HL-60/S4 (cell line): ENCODE measurements around the gene RAB1A.
"Not testable (repeated sequence)": the region's sequence is repeated elsewhere in the genome, so short reads cannot be mapped to it uniquely, and the experiment has no call there.

Source experiments
- in situ Hi-C: fragments of 300-500 bp; cut with MboI; formaldehyde crosslinking; loops from 2 replicates; pipeline ENCODE4 v1.14.3; 2022; ENCODE audit warnings: low sequenced_read_pairs

The RAB1A gene

GRCh38 chr2:65137197-65137775, 7.4 kb upstream of the RAB1A start:
- in situ Hi-C loops, result no loop called here

- in situ Hi-C loops, result no loop called here
Observed at GRCh38 chr2:65136253-65136652, 6.3 kb upstream of the RAB1A start.

GRCh38 chr2:65134158-65134557, 4.3 kb upstream of the RAB1A start:
- in situ Hi-C loops, result no loop called here

- in situ Hi-C loops, result no loop called here
Observed at GRCh38 chr2:65133626-65134025, 3.7 kb upstream of the RAB1A start.

- in situ Hi-C loops, result not testable (repeated sequence)
Observed at GRCh38 chr2:65132930-65133329, 3.0 kb upstream of the RAB1A start.

- in situ Hi-C loops, result no loop called here
Observed at GRCh38 chr2:65130664-65131175, 814 bp upstream of the RAB1A start.

- in situ Hi-C loops, result no loop called here
Observed at GRCh38 chr2:65129286-65129825, 550 bp downstream of the RAB1A start.

- in situ Hi-C loops, result no loop called here
Observed at GRCh38 chr2:65128297-65129190, 1.4 kb downstream of the RAB1A start.

- in situ Hi-C loops, result not testable (repeated sequence)
Observed at GRCh38 chr2:65125457-65125856, 4.4 kb downstream of the RAB1A start.

GRCh38 chr2:65122313-65122712, 7.6 kb downstream of the RAB1A start:
- in situ Hi-C loops, result no loop called here

- in situ Hi-C loops, result no loop called here
Observed at GRCh38 chr2:65120990-65121693, 8.8 kb downstream of the RAB1A start.

- in situ Hi-C loops, result no loop called here
Observed at GRCh38 chr2:65116645-65117044, 13.3 kb downstream of the RAB1A start.

GRCh38 chr2:65114921-65115320, 15.0 kb downstream of the RAB1A start:
- in situ Hi-C loops, result no loop called here

- in situ Hi-C loops, result no loop called here
Observed at GRCh38 chr2:65113816-65114215, 16.1 kb downstream of the RAB1A start.

- in situ Hi-C loops, result no loop called here
Observed at GRCh38 chr2:65113229-65113628, 16.7 kb downstream of the RAB1A start.

GRCh38 chr2:65112633-65113032, 17.3 kb downstream of the RAB1A start:
- in situ Hi-C loops, result no loop called here

- in situ Hi-C loops, result no loop called here
Observed at GRCh38 chr2:65108780-65109179, 21.1 kb downstream of the RAB1A start.

GRCh38 chr2:65107530-65107929, 22.4 kb downstream of the RAB1A start:
- in situ Hi-C loops, result no loop called here

GRCh38 chr2:65103013-65103715, 26.7 kb downstream of the RAB1A start:
- in situ Hi-C loops, result no loop called here

GRCh38 chr2:65101071-65101470, 28.8 kb downstream of the RAB1A start:
- in situ Hi-C loops, result no loop called here

- in situ Hi-C loops, result no loop called here
Observed at GRCh38 chr2:65098741-65099140, 31.2 kb downstream of the RAB1A start.
